ENCODE measurements around the gene CDK5R2. TPM values are rescaled to one million over a fixed set of nuclear protein-coding genes. Genes with fewer than 3 reads are reported as not detected.

Gene CDK5R2
- total RNA-seq, 6 experiments from 2014 or later, result not detected

DNA sequence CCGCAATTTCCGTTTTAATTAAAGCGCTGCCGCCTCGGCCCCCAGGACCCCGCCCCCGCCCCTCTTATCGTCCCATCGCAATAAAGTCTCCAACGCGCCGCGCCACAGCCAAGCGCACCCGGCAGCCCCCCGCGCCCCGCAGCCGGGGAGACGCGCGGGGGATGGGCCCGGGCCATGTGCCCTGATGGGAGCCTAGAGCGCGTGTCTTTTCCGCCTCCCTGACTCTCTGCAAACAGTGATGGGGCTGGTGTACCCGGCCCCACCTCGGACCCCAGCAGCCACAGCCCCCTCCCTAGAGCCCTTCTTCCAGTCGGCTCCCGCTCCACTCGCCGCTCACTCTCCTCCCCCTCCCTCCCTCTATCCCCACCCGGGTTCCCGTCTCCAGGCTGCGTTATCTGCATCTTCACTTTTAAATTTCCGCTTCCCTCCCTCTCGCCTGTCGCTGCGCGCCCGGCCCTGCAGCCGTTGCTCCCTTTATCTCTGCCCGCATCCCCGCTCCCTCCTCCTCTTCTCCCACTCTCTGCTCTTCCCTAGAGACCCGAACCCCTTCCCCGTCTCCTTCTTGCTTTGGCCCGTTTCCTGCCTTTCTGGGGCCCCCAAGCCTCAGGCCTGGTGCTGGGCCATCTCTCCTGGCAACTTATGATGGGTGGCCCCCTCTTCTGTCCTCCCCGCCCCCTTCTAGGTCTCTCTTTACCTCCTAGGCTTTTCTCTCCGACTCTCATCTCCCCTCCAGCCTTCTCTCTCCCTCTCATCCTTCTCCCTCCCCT lies 26.0 kb downstream of the CDK5R2 start:
- WGBS (ENCODE audit: insufficient coverage, low coverage, low lambda C conversion rate, missing lambda C conversion rate), result 5% methylated on average over 37 of the region's 49 CpGs
- Histone ChIP-seq H3K9me3 (no peaks in the 10 kb centered on the region), H3K4me1 (peaks cover 0 to 20% (median 3%) of the 10 kb centered on the region in 4 donors), H3K27ac (no peak overlapping the region), H3K27me3 (peaks cover 19 to 35% of the 10 kb centered on the region in 2 donors), H3K4me3 (no peak overlapping the region), H3K36me3 (no peaks in the 10 kb centered on the region)
- DNase-seq (no peak), ATAC-seq (no peak)
- TF ChIP-seq, protein P1, sequence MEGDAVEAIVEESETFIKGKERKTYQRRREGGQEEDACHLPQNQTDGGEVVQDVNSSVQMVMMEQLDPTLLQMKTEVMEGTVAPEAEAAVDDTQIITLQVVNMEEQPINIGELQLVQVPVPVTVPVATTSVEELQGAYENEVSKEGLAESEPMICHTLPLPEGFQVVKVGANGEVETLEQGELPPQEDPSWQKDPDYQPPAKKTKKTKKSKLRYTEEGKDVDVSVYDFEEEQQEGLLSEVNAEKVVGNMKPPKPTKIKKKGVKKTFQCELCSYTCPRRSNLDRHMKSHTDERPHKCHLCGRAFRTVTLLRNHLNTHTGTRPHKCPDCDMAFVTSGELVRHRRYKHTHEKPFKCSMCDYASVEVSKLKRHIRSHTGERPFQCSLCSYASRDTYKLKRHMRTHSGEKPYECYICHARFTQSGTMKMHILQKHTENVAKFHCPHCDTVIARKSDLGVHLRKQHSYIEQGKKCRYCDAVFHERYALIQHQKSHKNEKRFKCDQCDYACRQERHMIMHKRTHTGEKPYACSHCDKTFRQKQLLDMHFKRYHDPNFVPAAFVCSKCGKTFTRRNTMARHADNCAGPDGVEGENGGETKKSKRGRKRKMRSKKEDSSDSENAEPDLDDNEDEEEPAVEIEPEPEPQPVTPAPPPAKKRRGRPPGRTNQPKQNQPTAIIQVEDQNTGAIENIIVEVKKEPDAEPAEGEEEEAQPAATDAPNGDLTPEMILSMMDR (IDR thresholded peaks at IDR 0.05), result no peak
- TF ChIP-seq POLR2A (IDR thresholded peaks at IDR 0.05), result no peak
- intact Hi-C loops (cut with DNase I), result no loop called here

DNA sequence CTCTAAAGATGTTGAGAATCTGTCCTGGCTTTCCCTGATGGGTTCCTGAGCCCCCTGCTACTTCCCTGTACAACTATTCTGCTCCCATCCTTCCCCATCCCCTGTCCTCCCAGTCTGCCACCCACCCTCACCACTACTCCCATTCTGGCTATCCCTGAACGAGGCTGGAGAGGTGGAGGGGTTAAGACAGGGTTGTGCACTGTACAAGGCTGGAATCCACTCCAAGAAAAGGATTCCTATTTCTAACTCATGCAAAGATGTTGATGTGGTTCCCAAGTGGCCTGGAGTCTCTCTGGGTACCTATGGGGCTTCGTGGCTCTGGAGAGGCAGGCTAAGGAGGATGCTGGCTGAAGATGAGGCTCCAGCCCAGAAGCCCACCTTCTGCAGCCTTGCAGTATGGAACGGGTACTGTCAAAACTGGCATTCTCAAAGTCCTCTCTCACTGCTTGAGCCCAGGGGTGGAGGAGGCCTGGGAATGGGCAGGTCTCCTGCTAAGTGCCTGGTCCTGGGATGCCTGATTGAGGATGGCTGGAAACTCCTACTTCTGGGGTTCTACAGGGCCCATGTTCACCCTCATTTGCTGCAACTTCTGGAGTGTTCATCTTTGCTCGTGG lies 26.8 kb downstream of the CDK5R2 start:
- Histone ChIP-seq H3K4me1 (peaks cover 0 to 14% (median 3%) of the 10 kb centered on the region in 4 donors), H3K4me3 (no peak overlapping the region), H3K27ac (no peak overlapping the region), H3K9me3 (no peaks in the 10 kb centered on the region), H3K36me3 (no peaks in the 10 kb centered on the region), H3K27me3 (peaks cover 19 to 35% of the 10 kb centered on the region in 2 donors)
- ATAC-seq (no peak), DNase-seq (no peak)
- WGBS (ENCODE audit: insufficient coverage, low coverage, low lambda C conversion rate, missing lambda C conversion rate), result 32% methylated on average over 2 of the region's 4 CpGs
- intact Hi-C loops (cut with DNase I), result no loop called here
- no peak for TF ChIP-seq POLR2A (IDR thresholded peaks at IDR 0.05)
- TF ChIP-seq, protein P1 (IDR thresholded peaks at IDR 0.05), result no peak

DNA sequence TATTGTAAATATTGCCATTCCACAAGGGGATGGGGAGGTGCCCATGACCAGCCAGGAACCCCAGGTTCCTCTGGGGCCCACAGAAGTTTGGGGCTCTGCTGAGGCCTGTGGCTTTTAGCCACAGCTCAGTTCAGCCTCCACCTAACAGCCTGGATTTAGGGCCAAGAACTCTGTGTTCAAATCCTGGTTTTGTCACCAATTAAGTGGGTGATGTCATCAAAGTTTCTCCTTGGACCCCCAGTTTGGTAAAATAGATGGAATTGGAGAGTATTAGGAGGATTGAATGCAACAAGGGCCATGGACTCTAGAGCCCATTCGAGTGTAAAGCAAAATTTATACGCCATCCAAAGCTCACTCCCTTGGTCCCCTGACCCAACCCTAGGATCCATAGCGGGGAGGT lies 28.7 kb downstream of the CDK5R2 start:
- 57% methylated on average over 2 of the region's 3 CpGs for WGBS (ENCODE audit: insufficient coverage, low coverage, low lambda C conversion rate, missing lambda C conversion rate)
- intact Hi-C loops (cut with DNase I), result no loop called here
- Histone ChIP-seq H3K27ac (no peak overlapping the region), H3K27me3 (peaks cover 11 to 35% of the 10 kb centered on the region in 2 donors), H3K4me3 (no peak overlapping the region), H3K4me1 (peaks cover 0 to 5% (median under 1%) of the 10 kb centered on the region in 4 donors), H3K9me3 (no peaks in the 10 kb centered on the region), H3K36me3 (no peaks in the 10 kb centered on the region)
- ATAC-seq, result no peak
- no peak for DNase-seq
- TF ChIP-seq, protein P1 (IDR thresholded peaks at IDR 0.05), result no peak
- TF ChIP-seq POLR2A (IDR thresholded peaks at IDR 0.05), result no peak

- intact Hi-C loops (cut with DNase I), result no loop called here
- WGBS (ENCODE audit: insufficient coverage, low coverage, low lambda C conversion rate, missing lambda C conversion rate), result 25% methylated on average over 1 of the region's 2 CpGs
- Histone ChIP-seq H3K27me3 (peaks cover 11 to 35% of the 10 kb centered on the region in 2 donors), H3K4me1 (peaks cover 0 to 10% (median 3%) of the 10 kb centered on the region in 4 donors), H3K27ac (no peak overlapping the region), H3K9me3 (no peaks in the 10 kb centered on the region), H3K4me3 (no peak overlapping the region), H3K36me3 (no peaks in the 10 kb centered on the region)
- TF ChIP-seq, protein P1 (IDR thresholded peaks at IDR 0.05), result no peak
- TF ChIP-seq POLR2A (IDR thresholded peaks at IDR 0.05), result no peak
- DNase-seq (no peak), ATAC-seq (no peak)
Measured at GRCh38 chr2:218988650-218989049, 29.2 kb downstream of the CDK5R2 start.
